Measurements from ENCODE around the gene TTLL1. TPM values are rescaled to one million over a fixed set of nuclear protein-coding genes. Genes with fewer than 3 reads are reported as not detected.
"Not testable (repeated sequence)": the region's sequence is repeated elsewhere in the genome, so short reads cannot be mapped to it uniquely, and the experiment has no call there.

The TTLL1 gene
- total RNA-seq, 2 experiments from 2014 or later = 3.9 to 4.2 TPM

GRCh38 chr22:43118024-43118849, 29.0 kb upstream of the TTLL1 start:
- DNase-seq = no peak
- no peaks in the 10 kb centered on the region for H3K27me3 Mint-ChIP-seq
- no peaks in the 10 kb centered on the region for H3K9me3 Mint-ChIP-seq
- no peaks in the 10 kb centered on the region for H3K4me1 Mint-ChIP-seq
- no peak overlapping the region for H3K4me3 Mint-ChIP-seq
- H3K36me3 Mint-ChIP-seq = no peaks in the 10 kb centered on the region
- no peak overlapping the region for H3K27ac Mint-ChIP-seq

- H3K9me3 Mint-ChIP-seq = no peaks in the 10 kb centered on the region
Observed at GRCh38 chr22:43116932-43117331, 27.7 kb upstream of the TTLL1 start.

GRCh38 chr22:43114958-43115357, 25.8 kb upstream of the TTLL1 start:
- Mint-ChIP-seq H3K27me3 (peaks cover 3% of the 10 kb centered on the region), H3K36me3 (no peaks in the 10 kb centered on the region), H3K27ac (no peak overlapping the region), H3K4me1 (peaks cover 6% of the 10 kb centered on the region), H3K9me3 (no peaks in the 10 kb centered on the region), H3K4me3 (no peak overlapping the region)
- DNase-seq = no peak

More at GRCh38 chr22:43116932-43117331, 27.7 kb upstream of the TTLL1 start:
- Mint-ChIP-seq H3K4me3 (no peak overlapping the region), H3K36me3 (no peaks in the 10 kb centered on the region), H3K4me1 (no peaks in the 10 kb centered on the region), H3K27me3 (no peaks in the 10 kb centered on the region), H3K27ac (no peak overlapping the region)
- no peak for DNase-seq

DNA sequence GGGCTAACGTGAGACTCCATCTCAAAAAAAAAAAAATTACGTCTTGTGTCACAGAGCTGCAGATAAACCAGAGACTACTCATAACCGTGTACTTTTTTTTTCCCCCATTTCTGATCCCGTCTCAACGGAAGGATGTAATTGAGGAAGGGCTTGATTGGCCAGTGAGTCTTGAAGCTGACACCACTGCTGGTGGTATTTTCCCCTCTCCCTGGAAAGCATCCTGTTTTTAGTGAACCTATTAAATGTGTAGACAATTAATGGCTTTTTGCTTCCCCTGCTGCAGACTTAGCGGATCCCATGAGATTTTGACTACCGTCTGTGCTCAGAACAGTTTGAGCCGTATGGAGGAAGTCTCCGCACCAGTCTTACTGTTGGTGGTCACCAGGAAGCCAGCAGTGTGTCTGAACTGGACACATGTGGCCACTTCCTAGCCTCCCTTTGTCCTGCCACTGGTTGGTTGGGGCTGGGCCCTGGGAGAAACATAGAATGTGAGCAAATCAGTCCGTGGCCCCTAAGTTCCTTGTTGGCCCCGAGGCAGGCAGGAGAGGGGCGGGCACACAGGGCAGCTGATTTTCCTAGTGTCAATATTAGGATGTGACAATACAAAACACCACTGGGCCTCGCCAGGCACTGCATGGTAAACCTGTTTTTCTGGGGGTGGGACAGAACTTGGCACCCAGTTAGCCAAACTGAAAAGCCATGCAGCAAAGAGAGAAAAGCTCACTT, 24.5 kb upstream of the TTLL1 start:
- Mint-ChIP-seq H3K36me3 (no peaks in the 10 kb centered on the region), H3K4me1 (peaks cover 6% of the 10 kb centered on the region), H3K27ac (no peak overlapping the region), H3K9me3 (no peaks in the 10 kb centered on the region), H3K4me3 (no peak overlapping the region), H3K27me3 (peaks cover 3% of the 10 kb centered on the region)
- DNase-seq = no peak

GRCh38 chr22:43110927-43111623, 21.9 kb upstream of the TTLL1 start:
- Mint-ChIP-seq H3K36me3 (no peaks in the 10 kb centered on the region), H3K4me1 (peaks cover 6% of the 10 kb centered on the region), H3K27ac (no peak overlapping the region), H3K9me3 (no peaks in the 10 kb centered on the region), H3K4me3 (peak overlapping the region; percentile 45), H3K27me3 (peaks cover 3% of the 10 kb centered on the region)
- DNase-seq = peak; percentile 53

DNA sequence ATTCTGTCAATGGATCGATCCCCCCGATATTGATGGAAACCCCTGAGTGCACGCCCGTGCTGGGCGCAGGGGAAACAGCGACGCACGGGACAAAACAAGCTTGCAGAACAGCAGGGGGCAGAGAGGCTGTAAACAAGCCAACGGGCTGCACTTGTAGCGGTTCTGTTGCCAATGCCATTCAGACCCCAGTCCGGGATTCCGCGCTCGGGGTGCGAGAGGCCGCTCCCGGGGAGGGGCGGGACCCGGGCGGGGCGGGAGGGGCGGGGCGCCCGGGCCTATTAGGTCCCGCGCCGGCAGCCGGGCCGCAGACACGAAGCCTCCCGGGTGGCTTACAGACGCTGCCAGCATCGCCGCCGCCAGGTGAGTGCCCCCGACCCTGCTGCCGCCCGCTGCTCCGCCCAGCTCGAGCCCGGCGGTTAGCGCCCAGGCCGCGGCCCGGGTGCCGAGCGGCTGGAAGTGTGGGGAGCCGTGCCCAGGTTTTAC, 21.3 kb upstream of the TTLL1 start, which contains the start of gene BIK:
BIK (plus strand) TSS at position 307 of the 483 bp plus-strand sequence. CDS start 13,273 bp downstream, outside the sequence.
- no peaks in the 10 kb centered on the region for H3K9me3 Mint-ChIP-seq
- H3K27ac Mint-ChIP-seq = no peak within 1 kb of the TSS
- DNase-seq = peak; percentile 24
- peaks cover 6% of the 10 kb centered on the region for H3K4me1 Mint-ChIP-seq
- peak within 1 kb of the TSS; percentile 68 for H3K4me3 Mint-ChIP-seq
- H3K36me3 Mint-ChIP-seq = no peaks in the 10 kb centered on the region
- peaks cover 3% of the 10 kb centered on the region for H3K27me3 Mint-ChIP-seq

DNA sequence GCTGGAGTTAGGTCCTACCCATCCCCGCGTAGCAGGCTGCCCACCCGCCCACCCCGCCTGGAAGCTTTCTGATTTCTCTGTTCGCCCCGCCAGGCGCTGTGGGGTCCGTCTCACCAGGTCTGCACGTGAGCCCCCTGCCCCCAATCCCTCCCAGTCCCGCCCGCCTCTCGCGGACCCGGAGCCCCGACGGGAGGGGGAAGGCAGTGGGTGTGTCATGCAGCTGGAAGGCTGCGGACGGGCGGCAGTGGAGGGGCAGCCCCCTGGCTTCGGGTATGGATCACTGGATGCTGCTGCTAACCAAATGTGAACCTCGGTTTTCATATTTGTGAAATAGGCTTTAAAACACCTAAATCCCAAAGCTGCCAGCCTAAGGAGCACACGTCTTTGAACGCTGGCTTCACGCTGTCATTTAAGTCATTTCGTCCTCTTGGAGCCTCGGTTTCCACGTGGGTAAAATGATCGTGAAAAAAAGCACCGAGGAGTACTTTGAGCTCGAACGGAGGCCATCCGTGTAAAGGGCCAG, 20.8 kb upstream of the TTLL1 start:
- Mint-ChIP-seq H3K27me3 (peaks cover 3% of the 10 kb centered on the region), H3K9me3 (no peaks in the 10 kb centered on the region), H3K36me3 (no peaks in the 10 kb centered on the region), H3K4me1 (peaks cover 6% of the 10 kb centered on the region), H3K4me3 (peak overlapping the region; percentile 68), H3K27ac (no peak overlapping the region)
- no peak for DNase-seq

- no peak overlapping the region for H3K27ac Mint-ChIP-seq
- DNase-seq = no peak
- H3K4me3 Mint-ChIP-seq = no peak overlapping the region
- H3K36me3 Mint-ChIP-seq = no peaks in the 10 kb centered on the region
- peaks cover 3% of the 10 kb centered on the region for H3K27me3 Mint-ChIP-seq
- peaks cover 6% of the 10 kb centered on the region for H3K4me1 Mint-ChIP-seq
- H3K9me3 Mint-ChIP-seq = no peaks in the 10 kb centered on the region
Observed at GRCh38 chr22:43109511-43109910, 20.3 kb upstream of the TTLL1 start.

- H3K9me3 Mint-ChIP-seq = no peaks in the 10 kb centered on the region
- peaks cover 10% of the 10 kb centered on the region for H3K4me1 Mint-ChIP-seq
- H3K36me3 Mint-ChIP-seq = no peaks in the 10 kb centered on the region
- H3K27ac Mint-ChIP-seq = no peak overlapping the region
- H3K4me3 Mint-ChIP-seq = no peak overlapping the region
- DNase-seq = no peak
- H3K27me3 Mint-ChIP-seq = no peaks in the 10 kb centered on the region
Observed at GRCh38 chr22:43106302-43106701, 17.1 kb upstream of the TTLL1 start.

DNA sequence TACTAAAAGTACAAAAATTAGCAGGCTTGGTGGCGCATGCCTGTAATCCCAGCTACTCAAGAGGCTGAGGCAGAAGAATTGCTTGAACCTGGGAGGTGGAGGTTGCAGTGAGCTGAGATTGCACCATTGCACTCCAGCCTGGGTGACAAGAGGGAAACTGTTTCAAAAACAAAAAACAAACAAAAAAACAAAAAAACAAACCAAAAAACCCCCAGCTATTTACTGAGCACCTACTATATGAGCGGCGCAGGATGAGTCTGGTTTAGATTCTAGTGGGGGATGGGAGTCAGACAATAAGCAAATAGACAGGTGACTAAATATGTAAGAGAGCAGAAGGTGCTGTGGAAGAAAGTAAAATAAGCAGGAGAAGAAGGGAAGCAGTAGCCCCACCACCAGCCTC, 15.8 kb upstream of the TTLL1 start:
- H3K9me3 Mint-ChIP-seq, H3K4me1 Mint-ChIP-seq, H3K4me3 Mint-ChIP-seq, H3K27ac Mint-ChIP-seq, DNase-seq, H3K27me3 Mint-ChIP-seq, H3K36me3 Mint-ChIP-seq: not testable (repeated sequence)

- DNase-seq, H3K27me3 Mint-ChIP-seq, H3K27ac Mint-ChIP-seq, H3K9me3 Mint-ChIP-seq, H3K36me3 Mint-ChIP-seq, H3K4me1 Mint-ChIP-seq, H3K4me3 Mint-ChIP-seq: not testable (repeated sequence)
Observed at GRCh38 chr22:43104056-43104625, 14.9 kb upstream of the TTLL1 start.

GRCh38 chr22:43101306-43101705, 12.1 kb upstream of the TTLL1 start:
- H3K27ac Mint-ChIP-seq = no peak overlapping the region
- no peak for DNase-seq
- peaks cover 3% of the 10 kb centered on the region for H3K9me3 Mint-ChIP-seq
- H3K27me3 Mint-ChIP-seq = no peaks in the 10 kb centered on the region
- H3K36me3 Mint-ChIP-seq = no peaks in the 10 kb centered on the region
- H3K4me3 Mint-ChIP-seq = no peak overlapping the region
- H3K4me1 Mint-ChIP-seq = peaks cover 7% of the 10 kb centered on the region

DNA sequence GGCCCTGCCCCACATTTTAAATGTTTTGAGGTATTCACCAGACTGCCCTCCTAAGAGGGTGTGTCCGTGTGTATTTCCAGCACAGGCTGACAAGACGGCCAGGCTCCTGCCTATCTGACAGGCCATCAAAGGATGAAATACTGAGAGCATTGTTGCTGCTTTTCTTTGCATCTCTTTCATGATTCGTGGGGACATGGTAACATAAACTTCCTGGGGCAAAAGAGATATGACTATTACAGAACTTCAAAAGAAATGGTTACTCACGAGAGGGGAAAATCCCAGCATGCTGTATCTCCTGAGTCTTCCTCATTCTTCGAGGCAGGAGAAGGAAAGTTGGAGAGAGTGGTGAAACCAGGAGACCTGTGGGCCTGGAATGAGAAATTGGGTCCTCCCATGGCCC, 11.0 kb upstream of the TTLL1 start:
- DNase-seq = no peak
- H3K4me3 Mint-ChIP-seq = no peak overlapping the region
- peaks cover 8% of the 10 kb centered on the region for H3K9me3 Mint-ChIP-seq
- no peaks in the 10 kb centered on the region for H3K36me3 Mint-ChIP-seq
- peaks cover 7% of the 10 kb centered on the region for H3K4me1 Mint-ChIP-seq
- no peaks in the 10 kb centered on the region for H3K27me3 Mint-ChIP-seq
- H3K27ac Mint-ChIP-seq = no peak overlapping the region

DNA sequence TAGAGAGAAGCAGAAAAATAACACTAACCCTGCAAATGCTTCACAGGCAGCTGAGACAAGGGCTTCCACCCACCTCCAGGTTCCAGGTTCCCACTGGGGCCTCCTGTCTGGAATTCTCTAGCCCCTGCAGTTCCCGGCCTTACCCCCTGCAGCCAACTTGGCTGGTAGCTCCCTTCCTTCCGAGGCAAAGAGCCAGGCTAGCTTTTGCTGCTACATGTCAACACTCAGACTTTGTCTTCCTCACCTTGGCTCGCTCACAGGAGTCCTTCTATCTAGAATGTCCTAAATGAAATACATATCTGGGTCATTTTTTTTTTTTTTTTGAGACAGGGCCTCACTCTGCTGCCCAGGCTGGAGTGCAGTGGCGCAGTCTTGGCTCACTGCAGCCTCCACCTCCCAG, 9.9 kb upstream of the TTLL1 start:
- H3K4me3 Mint-ChIP-seq = no peak overlapping the region
- peaks cover 4% of the 10 kb centered on the region for H3K4me1 Mint-ChIP-seq
- H3K27me3 Mint-ChIP-seq = no peaks in the 10 kb centered on the region
- H3K9me3 Mint-ChIP-seq = peaks cover 8% of the 10 kb centered on the region
- no peaks in the 10 kb centered on the region for H3K36me3 Mint-ChIP-seq
- DNase-seq = no peak
- H3K27ac Mint-ChIP-seq = no peak overlapping the region
